Left ventricle myocardium inferior (tissue), 1 donor: ENCODE measurements around the gene PIM3. TPM values are rescaled to one million over a fixed set of nuclear protein-coding genes. Genes with fewer than 3 reads are reported as not detected.

Experiments used
- DNase-seq: peaks from one replicate; pipeline ENCODE4 v3.0.0-alpha.2; 2020
- H3K27ac ChIP-seq: fragments of 200-600 bp; replicated peaks from 2 replicates; pipeline ENCODE4 v1.8.0; 2021
- H3K27me3 ChIP-seq: fragments of 200-600 bp; 2 replicates; pipeline ENCODE4 v1.8.0; 2021; ENCODE audit warnings: low read depth
- H3K36me3 ChIP-seq: fragments of 200-600 bp; 2 replicates; pipeline ENCODE4 v1.8.0; 2021
- H3K4me1 ChIP-seq: fragments of 200-600 bp; 2 replicates; pipeline ENCODE4 v1.8.0; 2021
- H3K4me3 ChIP-seq: fragments of 200-600 bp; 2 replicates; pipeline ENCODE4 v1.8.0; 2021; ENCODE audit warnings: mild to moderate bottlenecking, moderate library complexity
- H3K9me3 ChIP-seq: fragments of 200-600 bp; replicated peaks from 2 replicates; pipeline ENCODE4 v1.8.0; 2021
- intact Hi-C: fragments of 100-400 bp; cut with micrococcal nuclease; formaldehyde crosslinking; loops from one replicate; pipeline ENCODE4 v1.11.0; 2022
- total RNA-seq: library from RNA; stranded (reverse); fragmentation: NEBNext Ultra II Directional; extraction: Animal tissue kit (Norgen Biotek cat#: 25700); gene quantifications from one replicate; pipeline ENCODE4 v1.2.1, GENCODE V29; 2021
- TF ChIP-seq, protein P1 (sequence below): fragments of 200-600 bp; IDR thresholded peaks from 2 replicates; pipeline ENCODE4 v1.8.0; 2021; ENCODE audit warnings: antibody characterized with exemption, mild to moderate bottlenecking, borderline replicate concordance
- donor health status: DM: no; HTN: yes; CAD: no; lungs with severe emphysema.

Gene PIM3
- total RNA-seq, 1 donor from 2014 or later: 57.1 TPM

DNA sequence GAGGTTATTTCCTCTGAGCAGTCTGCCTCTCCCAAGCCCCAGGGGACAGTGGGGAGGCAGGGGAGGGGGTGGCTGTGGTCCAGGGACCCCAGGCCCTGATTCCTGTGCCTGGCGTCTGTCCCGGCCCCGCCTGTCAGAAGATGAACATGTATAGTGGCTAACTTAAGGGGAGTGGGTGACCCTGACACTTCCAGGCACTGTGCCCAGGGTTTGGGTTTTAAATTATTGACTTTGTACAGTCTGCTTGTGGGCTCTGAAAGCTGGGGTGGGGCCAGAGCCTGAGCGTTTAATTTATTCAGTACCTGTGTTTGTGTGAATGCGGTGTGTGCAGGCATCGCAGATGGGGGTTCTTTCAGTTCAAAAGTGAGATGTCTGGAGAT, 3.1 kb downstream of the PIM3 start:
- Histone ChIP-seq H3K4me1 (peaks cover 92% of the 10 kb centered on the region), H3K27ac (peak overlapping the region; percentile 99), H3K36me3 (peaks cover 31% of the 10 kb centered on the region), H3K4me3 (peak overlapping the region; percentile 96), H3K27me3 (no peaks in the 10 kb centered on the region), H3K9me3 (no peaks in the 10 kb centered on the region)
- DNase-seq: peak; percentile 15
- TF ChIP-seq, protein P1, sequence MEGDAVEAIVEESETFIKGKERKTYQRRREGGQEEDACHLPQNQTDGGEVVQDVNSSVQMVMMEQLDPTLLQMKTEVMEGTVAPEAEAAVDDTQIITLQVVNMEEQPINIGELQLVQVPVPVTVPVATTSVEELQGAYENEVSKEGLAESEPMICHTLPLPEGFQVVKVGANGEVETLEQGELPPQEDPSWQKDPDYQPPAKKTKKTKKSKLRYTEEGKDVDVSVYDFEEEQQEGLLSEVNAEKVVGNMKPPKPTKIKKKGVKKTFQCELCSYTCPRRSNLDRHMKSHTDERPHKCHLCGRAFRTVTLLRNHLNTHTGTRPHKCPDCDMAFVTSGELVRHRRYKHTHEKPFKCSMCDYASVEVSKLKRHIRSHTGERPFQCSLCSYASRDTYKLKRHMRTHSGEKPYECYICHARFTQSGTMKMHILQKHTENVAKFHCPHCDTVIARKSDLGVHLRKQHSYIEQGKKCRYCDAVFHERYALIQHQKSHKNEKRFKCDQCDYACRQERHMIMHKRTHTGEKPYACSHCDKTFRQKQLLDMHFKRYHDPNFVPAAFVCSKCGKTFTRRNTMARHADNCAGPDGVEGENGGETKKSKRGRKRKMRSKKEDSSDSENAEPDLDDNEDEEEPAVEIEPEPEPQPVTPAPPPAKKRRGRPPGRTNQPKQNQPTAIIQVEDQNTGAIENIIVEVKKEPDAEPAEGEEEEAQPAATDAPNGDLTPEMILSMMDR: no peak
- intact Hi-C loops: no loop called here

- intact Hi-C loops: no loop called here
- peaks cover 31% of the 10 kb centered on the region for H3K36me3 ChIP-seq
- no peaks in the 10 kb centered on the region for H3K27me3 ChIP-seq
- peak; percentile 21 for DNase-seq
- TF ChIP-seq, protein P1: no peak
- peaks cover 92% of the 10 kb centered on the region for H3K4me1 ChIP-seq
- peak overlapping the region; percentile 96 for H3K4me3 ChIP-seq
- no peaks in the 10 kb centered on the region for H3K9me3 ChIP-seq
- H3K27ac ChIP-seq: peak overlapping the region; percentile 99
Measured at GRCh38 chr22:49964136-49965090, 3.8 kb downstream of the PIM3 start.

- H3K4me1 ChIP-seq: peaks cover 95% of the 10 kb centered on the region
Measured at GRCh38 chr22:49965091-49966040, 4.8 kb downstream of the PIM3 start.

GRCh38 chr22:49966041-49966773, 5.6 kb downstream of the PIM3 start:
- Histone ChIP-seq H3K27me3 (no peaks in the 10 kb centered on the region), H3K4me3 (no peak overlapping the region), H3K9me3 (no peaks in the 10 kb centered on the region), H3K36me3 (peaks cover 30% of the 10 kb centered on the region), H3K27ac (peak overlapping the region; percentile 99), H3K4me1 (peaks cover 99% of the 10 kb centered on the region)
- no peak for DNase-seq
- TF ChIP-seq, protein P1: no peak
- intact Hi-C loops: no loop called here

More at GRCh38 chr22:49965091-49966040, 4.8 kb downstream of the PIM3 start:
- H3K27ac ChIP-seq: peak overlapping the region; percentile 99
- intact Hi-C loops: no loop called here
- H3K4me3 ChIP-seq: no peak overlapping the region
- DNase-seq: peak; percentile 17
- H3K9me3 ChIP-seq: no peaks in the 10 kb centered on the region
- TF ChIP-seq, protein P1: no peak
- no peaks in the 10 kb centered on the region for H3K27me3 ChIP-seq
- H3K36me3 ChIP-seq: peaks cover 31% of the 10 kb centered on the region
